Fibroblast of villous mesenchyme (primary cell): ENCODE measurements around the gene ZNF500. TPM values are rescaled to one million over a fixed set of nuclear protein-coding genes. Genes with fewer than 3 reads are reported as not detected.
"Not testable (repeated sequence)": the region's sequence is repeated elsewhere in the genome, so short reads cannot be mapped to it uniquely, and the experiment has no call there.

ENCODE experiments used
- DNase-seq: peaks from one replicate; pipeline ENCODE4 v3.0.0-alpha.2; 2010; ENCODE audit warnings: low read depth
- H3K4me3 ChIP-seq: 2 replicates; pipeline ENCODE4 v1.5.1; 2011; ENCODE audit warnings: low read depth, mild to moderate bottlenecking, low read length
- CTCF ChIP-seq: IDR thresholded peaks from 2 replicates; pipeline ENCODE4 v1.5.1; 2012; ENCODE audit warnings: low read depth, mild to moderate bottlenecking, low read length; ENCODE audit not compliant: insufficient read depth
- total RNA-seq: library from RNA; depleted of rRNA; stranded (reverse); fragments of >200 nt; gene quantifications from 2 replicates; pipeline ENCODE4 v1.2.3, GENCODE V29; 2012

The ZNF500 gene
- total RNA-seq, 1 donor = 12.5 TPM

- no peak for DNase-seq
- TF ChIP-seq CTCF = no peak
- H3K4me3 ChIP-seq = no peak overlapping the region
Observed at GRCh38 chr16:4788489-4788889, 21.5 kb upstream of the ZNF500 start.

DNA sequence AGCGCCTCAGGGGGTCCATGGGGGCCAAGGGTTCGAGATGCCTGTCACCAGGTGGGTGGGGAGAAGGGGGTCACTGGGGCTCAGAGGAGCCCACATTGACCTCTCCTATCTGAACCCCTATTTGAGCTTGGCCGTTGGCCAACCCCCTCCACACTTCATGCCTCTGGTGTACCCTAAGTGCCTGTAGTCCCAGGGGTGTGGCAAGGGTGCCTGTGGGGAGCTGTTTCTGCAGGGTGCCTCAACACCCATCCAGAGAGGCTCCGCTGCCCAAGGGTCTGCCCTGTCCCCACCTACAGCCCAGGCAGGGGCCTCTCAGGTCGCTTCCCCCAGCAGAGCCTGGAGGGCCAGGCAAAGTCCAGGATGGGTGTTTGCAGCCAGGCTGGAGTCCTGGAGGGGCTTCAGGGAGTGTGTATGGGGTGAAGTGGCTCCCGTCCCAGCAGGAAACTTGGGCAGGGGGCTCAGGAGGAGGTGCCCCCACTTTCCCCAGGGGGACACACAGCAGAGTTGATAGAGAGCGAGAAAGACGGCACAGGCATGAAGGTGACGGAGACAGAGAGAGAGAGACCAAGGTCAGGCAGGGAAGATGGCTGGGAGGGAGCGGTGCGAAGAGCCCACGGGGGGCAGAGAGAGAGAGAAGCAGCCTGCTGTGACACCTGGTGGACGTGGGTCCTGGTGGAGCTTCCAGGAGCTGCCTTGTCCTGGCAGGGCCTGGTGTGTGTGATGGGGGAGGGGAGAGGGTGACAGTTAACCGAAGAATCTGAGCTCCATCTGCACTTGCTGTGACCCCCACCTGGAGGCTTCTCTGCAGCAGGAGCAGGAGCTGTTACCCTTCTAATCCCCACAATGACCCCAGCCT lies 20.9 kb upstream of the ZNF500 start, which contains the start of gene SEPTIN12:
SEPTIN12 (minus strand) TSS at position 719 of the 856 bp plus-strand sequence; CDS start at position 19, 700 bp downstream.
- no peak for TF ChIP-seq CTCF
- DNase-seq = no peak
- H3K4me3 ChIP-seq = no peak within 1 kb of the TSS

GRCh38 chr16:4787068-4787467 lies 20.1 kb upstream of the ZNF500 start:
- no peak overlapping the region for H3K4me3 ChIP-seq
- DNase-seq = no peak
- no peak for TF ChIP-seq CTCF

DNA sequence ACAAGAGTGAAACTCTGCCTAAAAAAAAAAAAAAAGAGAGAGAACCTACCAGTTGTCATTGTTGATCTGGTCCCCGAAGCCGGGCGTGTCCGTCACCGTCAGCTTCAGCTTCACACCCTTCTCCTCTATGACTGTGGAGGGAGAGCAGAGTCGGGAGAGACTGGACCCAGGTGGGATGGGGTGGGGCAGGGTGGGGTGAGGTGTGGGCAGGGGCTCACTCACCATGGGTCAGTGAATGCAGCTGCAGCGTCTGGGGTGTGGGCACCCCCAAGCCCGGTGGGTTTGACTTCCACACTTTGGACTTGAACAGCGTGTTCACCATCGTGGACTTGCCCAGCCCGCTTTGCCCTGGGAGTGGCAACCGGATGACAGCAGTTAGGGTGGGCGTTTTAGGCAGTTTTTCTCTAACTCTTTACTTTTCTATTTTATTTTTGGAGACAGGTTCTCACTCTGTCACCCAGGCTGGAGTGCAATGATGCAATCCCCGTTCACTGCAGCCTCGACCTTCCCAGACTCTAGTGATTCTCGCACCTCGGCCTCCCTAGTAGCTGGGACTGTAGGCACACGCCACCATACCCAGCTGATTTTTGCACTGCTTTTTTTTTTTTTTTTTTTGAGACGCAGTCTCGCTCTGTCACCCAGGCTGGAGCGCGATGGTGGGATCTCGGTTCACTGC lies 18.9 kb upstream of the ZNF500 start:
- no peak for DNase-seq
- no peak overlapping the region for H3K4me3 ChIP-seq
- TF ChIP-seq CTCF = no peak

GRCh38 chr16:4784444-4784987 lies 17.6 kb upstream of the ZNF500 start:
- not testable (repeated sequence) for H3K4me3 ChIP-seq, DNase-seq

- DNase-seq = no peak
- TF ChIP-seq CTCF = no peak
- no peak overlapping the region for H3K4me3 ChIP-seq
Observed at GRCh38 chr16:4783951-4784336, 17.0 kb upstream of the ZNF500 start.
